NCI-H1048 (cell line): ENCODE results near the gene SOWAHA.

ENCODE experiments used
- DNase-seq: peaks from one replicate; lab custom pipeline; 2025; lab: John Stamatoyannopoulos, UW

Gene SOWAHA

GRCh38 chr5:132826424-132827082 lies 13.5 kb downstream of the SOWAHA start:
- DNase-seq, result no peak

GRCh38 chr5:132827943-132828673 lies 15.0 kb downstream of the SOWAHA start:
- DNase-seq, result no peak

GRCh38 chr5:132828846-132829494 lies 15.9 kb downstream of the SOWAHA start:
- no peak for DNase-seq

GRCh38 chr5:132829742-132830435 lies 16.8 kb downstream of the SOWAHA start:
- DNase-seq, result no peak

DNA sequence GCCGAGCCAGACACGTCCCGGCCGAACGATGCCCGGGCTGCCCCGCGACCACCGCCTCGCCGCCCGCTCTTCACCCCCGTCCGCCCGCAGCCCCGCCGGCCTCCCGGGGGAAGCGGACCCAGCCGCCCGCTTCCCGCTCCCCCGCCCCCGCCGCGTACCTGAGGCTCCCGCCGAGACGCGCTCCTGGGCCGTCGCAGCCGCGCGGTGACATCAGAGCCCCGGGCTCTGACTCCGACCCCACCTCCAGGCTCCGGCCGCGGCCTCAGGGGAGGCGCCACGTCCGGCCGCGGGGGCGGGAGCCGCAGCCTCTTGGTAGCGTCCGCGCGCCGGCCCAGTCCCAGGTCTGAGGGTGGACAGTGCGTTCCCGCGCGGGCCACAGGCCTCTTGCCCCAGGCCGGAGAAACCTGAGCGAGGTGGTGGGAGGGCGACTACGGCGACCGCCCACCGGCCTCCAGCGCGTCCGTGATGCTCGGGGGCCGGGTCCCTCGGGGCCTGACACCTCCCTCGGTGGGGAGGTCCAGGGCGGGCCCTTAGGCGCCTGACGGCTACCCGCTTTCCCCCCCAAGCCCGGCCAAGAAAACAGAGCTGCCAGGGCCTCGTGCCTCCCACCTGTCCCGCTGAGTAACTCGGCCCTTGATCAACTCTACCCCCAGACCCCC lies 17.5 kb downstream of the SOWAHA start, which contains the start of gene SHROOM1:
Gene SHROOM1 (minus strand): TSS at position 212 of the 659 bp plus-strand sequence. CDS start 4,507 bp downstream, outside the sequence.
- DNase-seq, result no peak

DNA sequence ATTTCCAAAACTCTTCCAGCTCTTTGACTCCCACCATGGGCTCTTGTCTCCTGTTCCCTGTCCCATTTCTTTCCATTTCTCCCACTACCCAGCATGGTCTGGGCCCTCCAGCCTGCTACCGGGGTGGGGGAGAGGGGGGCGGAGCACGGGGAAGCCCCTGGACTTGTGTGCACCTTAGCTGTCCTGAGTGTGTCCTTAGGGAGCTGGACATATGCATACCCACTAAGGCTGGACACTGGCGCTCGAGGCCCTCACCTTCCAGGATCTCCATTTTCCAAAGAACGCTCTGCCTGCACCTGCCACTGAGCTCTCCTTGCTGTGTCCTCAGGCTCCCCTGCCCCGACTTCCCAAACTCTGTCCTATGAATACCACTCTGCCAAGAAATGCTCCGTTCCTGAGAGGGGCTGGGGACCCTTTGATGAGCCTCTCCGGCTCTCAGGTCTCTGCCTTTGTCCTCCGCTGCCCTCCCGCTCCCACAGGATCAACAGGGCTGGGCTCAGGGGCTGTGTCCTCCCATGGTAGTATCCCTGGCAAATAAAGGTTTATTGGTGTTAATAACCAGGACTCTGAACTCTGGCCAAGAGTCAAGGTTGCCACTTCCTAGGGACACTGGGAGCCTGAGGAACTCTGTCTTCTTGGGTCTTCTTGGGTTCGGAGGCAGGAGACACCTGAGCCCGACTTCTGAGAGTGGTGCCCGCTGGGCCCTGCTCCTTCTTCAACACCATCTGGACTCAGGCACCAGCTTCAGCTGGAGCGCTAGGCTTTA lies 18.2 kb downstream of the SOWAHA start:
- DNase-seq, result no peak

DNA sequence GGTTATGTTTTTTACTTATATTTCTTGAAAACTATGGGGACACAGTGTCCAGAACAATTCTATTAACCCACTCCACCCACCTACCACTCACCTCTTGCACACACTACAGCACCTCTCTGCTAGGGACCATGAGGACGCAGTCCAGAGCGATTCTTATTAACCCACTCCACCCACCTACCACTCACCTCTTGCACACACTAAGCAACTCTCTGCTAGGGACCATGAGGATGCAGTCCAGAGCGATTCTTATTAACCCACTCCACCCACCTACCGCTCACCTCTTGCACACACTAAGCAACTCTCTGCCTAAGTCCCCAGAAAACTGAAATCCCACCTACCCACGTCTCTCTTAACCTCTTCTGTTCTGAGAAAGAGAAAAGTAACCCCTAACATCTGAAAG lies 19.5 kb downstream of the SOWAHA start:
- DNase-seq, result no peak

DNA sequence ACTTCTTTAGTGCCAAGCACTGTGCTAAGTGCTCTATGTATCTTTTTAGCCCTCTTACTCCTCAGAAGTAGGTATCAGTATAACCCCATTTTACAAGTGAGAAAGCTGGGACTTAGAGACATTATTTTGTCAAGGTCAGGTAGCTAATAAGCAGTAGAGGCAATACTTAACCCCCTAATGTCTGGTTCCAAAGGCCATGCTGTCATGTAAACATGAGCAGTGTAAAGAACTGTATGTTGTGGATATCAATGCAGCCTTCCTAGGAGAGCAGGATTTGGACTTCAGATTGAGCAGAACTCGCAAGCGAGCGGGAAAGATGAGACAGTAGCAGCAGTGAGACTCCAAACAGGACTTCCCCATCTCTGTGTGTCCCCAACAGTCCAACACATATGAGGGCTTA lies 21.0 kb downstream of the SOWAHA start:
- DNase-seq, result no peak

- DNase-seq, result no peak
Measured at GRCh38 chr5:132836852-132837251, 23.8 kb downstream of the SOWAHA start.

DNA sequence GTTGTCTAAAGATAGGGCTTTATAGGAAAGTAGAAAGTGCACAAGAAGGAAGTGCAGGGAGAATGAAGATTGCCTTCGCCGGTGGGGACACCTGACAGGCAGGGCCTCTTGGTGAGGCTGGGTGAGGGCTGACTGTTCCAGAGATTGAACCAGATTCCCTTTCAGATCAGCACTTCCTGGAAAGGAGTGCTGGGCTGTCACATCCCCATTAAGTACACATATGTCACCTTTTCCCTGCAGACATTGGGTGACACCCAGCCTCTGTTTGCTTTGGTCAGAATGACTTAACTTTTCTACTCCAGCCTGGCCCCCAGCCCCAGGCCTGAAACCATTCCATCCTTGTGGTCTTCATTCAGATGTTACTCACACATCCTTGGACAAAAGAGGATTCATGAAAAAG lies 24.8 kb downstream of the SOWAHA start:
- DNase-seq, result no peak

DNA sequence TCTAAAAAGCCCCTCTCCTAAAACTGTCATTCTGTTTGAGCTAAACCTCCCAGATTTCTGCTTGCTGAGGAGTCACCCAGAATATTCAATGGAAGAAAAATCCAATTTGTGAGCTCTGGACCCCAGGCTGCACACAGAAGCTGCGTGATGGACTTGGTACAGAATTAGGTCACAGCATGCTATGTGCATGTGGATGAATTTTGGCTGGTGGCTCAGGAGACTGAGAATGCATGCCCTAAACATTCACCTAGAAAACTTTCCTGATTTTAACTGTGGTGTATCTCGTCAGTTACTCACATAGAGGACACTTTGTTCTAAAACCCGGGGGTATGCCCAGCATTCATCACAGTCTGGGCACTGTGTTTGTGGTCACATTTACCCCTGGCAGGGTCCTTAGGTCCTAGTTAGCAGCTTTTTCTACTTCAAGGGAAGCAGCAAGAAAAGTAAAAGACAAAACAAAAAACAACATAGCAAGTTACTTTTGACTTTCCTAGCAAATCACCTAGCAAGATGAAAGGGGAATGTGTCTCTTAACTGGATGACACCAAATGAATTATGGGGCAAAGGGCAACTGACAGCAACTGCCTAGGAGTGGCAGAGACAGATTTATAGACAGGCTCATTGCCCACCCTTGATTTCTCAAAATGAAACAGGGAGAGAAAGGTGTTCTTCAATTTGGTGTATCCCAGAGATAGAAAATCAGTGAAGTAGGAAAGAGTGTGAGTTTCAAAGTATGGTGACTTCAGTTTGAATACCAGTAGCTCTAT lies 25.6 kb downstream of the SOWAHA start:
- DNase-seq, result no peak

- DNase-seq, result no peak
Measured at GRCh38 chr5:132839426-132840301, 26.6 kb downstream of the SOWAHA start.

- DNase-seq, result no peak
Measured at GRCh38 chr5:132840313-132840712, 27.2 kb downstream of the SOWAHA start.

DNA sequence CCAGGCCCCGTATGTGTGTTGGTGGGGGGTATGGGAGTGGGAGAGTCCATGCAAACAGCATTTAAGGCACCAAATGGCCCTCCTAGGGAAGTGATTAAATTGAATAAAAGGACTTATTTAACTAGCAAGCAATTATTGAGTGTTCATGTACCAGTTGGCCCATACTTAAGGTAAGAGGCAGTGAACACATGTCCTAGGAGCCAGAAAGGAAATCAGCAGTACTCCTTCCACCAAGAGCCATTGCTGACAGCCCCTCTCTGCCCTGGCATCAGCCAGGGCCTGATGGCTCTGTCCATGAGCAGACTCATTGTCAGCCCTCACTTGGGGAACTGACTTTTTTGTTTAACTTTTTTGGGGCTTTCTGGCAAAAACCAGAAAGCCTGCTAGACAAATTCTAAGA lies 27.8 kb downstream of the SOWAHA start:
- DNase-seq, result no peak

GRCh38 chr5:132841305-132841704 lies 28.2 kb downstream of the SOWAHA start:
- no peak for DNase-seq

DNA sequence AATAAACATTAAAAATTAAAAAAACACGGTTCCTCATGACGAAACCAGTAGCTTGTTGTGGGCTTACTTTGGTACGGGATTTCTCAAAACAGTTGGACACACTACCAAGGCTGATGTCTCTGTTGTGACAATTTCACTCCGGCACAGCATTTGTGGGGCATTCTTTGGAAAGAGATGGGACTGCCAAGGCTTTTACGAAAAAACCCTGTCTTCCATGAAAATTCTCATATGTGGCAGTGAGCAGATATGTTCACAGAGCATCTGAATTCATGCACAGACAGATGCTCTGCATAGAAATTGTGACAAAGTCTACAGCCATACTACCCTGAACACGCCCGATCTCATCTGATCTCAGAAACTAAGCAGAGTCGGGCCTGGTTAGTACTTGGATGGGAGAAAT lies 35.2 kb downstream of the SOWAHA start:
- no peak for DNase-seq

DNA sequence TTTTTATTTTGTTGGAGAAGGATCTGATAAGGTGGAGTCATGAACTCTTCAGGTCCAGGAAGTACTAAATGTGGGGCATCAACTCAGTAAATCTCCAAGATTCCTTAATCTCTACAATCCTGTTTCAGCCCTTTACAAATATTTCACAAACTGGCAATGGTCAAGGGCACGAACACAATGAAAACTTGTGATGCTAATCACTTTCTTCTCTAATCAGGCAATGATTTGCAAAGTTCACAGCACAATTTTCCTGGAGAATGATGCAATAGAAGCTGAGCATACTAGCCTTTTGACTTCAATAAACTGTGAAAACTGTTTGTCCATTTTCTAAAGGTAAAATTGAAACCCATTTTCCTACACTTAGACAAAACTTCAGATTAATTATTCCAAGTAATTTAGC lies 36.2 kb downstream of the SOWAHA start:
- no peak for DNase-seq

DNA sequence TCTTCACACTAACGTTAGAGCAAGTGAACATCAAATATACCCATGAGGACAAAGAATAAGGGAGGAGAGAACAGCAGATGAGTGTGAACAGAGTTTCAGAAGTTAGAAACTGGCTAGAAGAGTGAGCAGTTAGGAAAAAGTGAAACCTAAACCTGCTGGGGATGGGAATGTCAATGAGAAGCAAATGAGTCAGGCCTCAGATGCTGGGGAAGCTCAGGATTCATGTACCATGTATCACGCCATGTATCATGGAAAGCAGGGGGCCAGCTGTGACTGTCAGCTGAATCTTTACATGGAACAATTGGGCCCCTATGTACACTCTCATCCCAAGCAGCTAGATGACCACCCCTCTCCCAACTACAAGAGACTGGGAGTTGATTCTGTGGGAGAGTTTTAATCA lies 37.0 kb downstream of the SOWAHA start:
- no peak for DNase-seq

- DNase-seq, result no peak
Measured at GRCh38 chr5:132853323-132853722, 40.2 kb downstream of the SOWAHA start.
